Activated CD4-positive, CD25-positive, alpha-beta regulatory T cell treated with anti-CD3 and anti-CD28 coated beads, Interleukin-2, amount 50 U/mL, for 24 hours (primary cell): ENCODE data around the gene FAU.
"Not testable (repeated sequence)": the region's sequence is repeated elsewhere in the genome, so short reads cannot be mapped to it uniquely, and the experiment has no call there.

ENCODE experiments used
- ATAC-seq, 2 donors: fragments of 150-1000 bp; cut with Tn5 transposase; one replicate each; pipeline ENCODE4 v1.10.0; 2021; ENCODE audit warnings: mild to moderate bottlenecking in 1 of 2, moderate library complexity in 1 of 2

Gene FAU

GRCh38 chr11:65121865-65122696, at the start of gene FAU, which contains the start of gene MRPL49:
TSS of gene FAU (minus strand) at chr11:65122134. CDS start at chr11:65121813, 321 bp downstream.
TSS of gene MRPL49 (plus strand) at chr11:65122321. CDS start at chr11:65122347, 26 bp downstream.
- peak; percentile 87 to 88 for ATAC-seq

- no peak for ATAC-seq
Observed at GRCh38 chr11:65170058-65170534, 48.2 kb upstream of the FAU start, which contains the start of gene SPDYC. TSS of gene SPDYC (plus strand) at chr11:65170233. CDS start at chr11:65171358, 1,125 bp downstream.

- peak; percentile 21 to 60 for ATAC-seq
Observed at GRCh38 chr11:65169164-65169641, 47.3 kb upstream of the FAU start.

GRCh38 chr11:65167656-65168055, 45.7 kb upstream of the FAU start:
- no peak for ATAC-seq

- no peak for ATAC-seq
Observed at GRCh38 chr11:65166893-65167292, 45.0 kb upstream of the FAU start.

GRCh38 chr11:65165410-65166317, 43.7 kb upstream of the FAU start:
- ATAC-seq: no peak

- no peak for ATAC-seq
Observed at GRCh38 chr11:65163684-65164083, 41.8 kb upstream of the FAU start.

- no peak for ATAC-seq
Observed at GRCh38 chr11:65160643-65161042, 38.7 kb upstream of the FAU start.

- peak in 1 of 2 donors; percentile 55 for ATAC-seq
Observed at GRCh38 chr11:65159012-65159411, 37.1 kb upstream of the FAU start.

GRCh38 chr11:65157336-65157735, 35.4 kb upstream of the FAU start:
- ATAC-seq: no peak

GRCh38 chr11:65156926-65157325, 35.0 kb upstream of the FAU start:
- no peak for ATAC-seq

GRCh38 chr11:65156256-65156655, 34.3 kb upstream of the FAU start:
- no peak for ATAC-seq

- no peak for ATAC-seq
Observed at GRCh38 chr11:65152122-65152521, 30.2 kb upstream of the FAU start.

GRCh38 chr11:65151331-65151899, 29.5 kb upstream of the FAU start:
- no peak for ATAC-seq

- ATAC-seq: peak; percentile 56 to 76
Observed at GRCh38 chr11:65150509-65151299, 28.8 kb upstream of the FAU start.

GRCh38 chr11:65150131-65150508, 28.2 kb upstream of the FAU start:
- not testable (repeated sequence) for ATAC-seq

- no peak for ATAC-seq
Observed at GRCh38 chr11:65148657-65149056, 26.7 kb upstream of the FAU start.

GRCh38 chr11:65147352-65148075, 25.6 kb upstream of the FAU start:
- ATAC-seq: no peak

- ATAC-seq: no peak
Observed at GRCh38 chr11:65141896-65142494, 20.1 kb upstream of the FAU start.

- ATAC-seq: no peak
Observed at GRCh38 chr11:65136515-65137096, 14.7 kb upstream of the FAU start.
